ENCODE data around the gene ESR1. TPM values are rescaled to one million over a fixed set of nuclear protein-coding genes. Genes with fewer than 3 reads are reported as not detected.

The ESR1 gene
- polyA plus RNA-seq, 1 donor (not counting 4 experiments of a cell fraction or from before 2014, with no cell fraction given): 0.22 TPM

GRCh38 chr6:152034631-152035030 lies 227.1 kb downstream of the ESR1 start:
- H3K4me3 ChIP-seq (ENCODE audit: control insufficient read depth in 2 of 3, extremely low read depth in 1 of 3, insufficient read depth in 2 of 3, low read depth in 1 of 3, low read length in 3 of 3): no peak overlapping the region
- DNase-seq (ENCODE audit: low read depth, low spot score) (no peak), FAIRE-seq (no peak)
- TF ChIP-seq EZH2 (IDR thresholded peaks at IDR 0.05; ENCODE audit: low read length): no peak
- TF ChIP-seq CTCF (optimal IDR thresholded peaks at IDR 0.05 in 1 of 3, IDR thresholded peaks at IDR 0.05 in 1 of 3, conservative IDR thresholded peaks at IDR 0.05 in 1 of 3; ENCODE audit: extremely low read depth in 1 of 3, insufficient read depth in 2 of 3, low read length in 3 of 3): no peak
- H3K4me2 ChIP-seq (ENCODE audit: control insufficient read depth, extremely low read depth, insufficient read depth, low read depth, low read length): no peak overlapping the region
- H3K9ac ChIP-seq (ENCODE audit: control insufficient read depth, extremely low read depth, insufficient read depth, low read length): no peak overlapping the region
- no peaks in the 10 kb centered on the region for H3K27me3 ChIP-seq (ENCODE audit: control insufficient read depth, extremely low read depth, insufficient read depth, low read length)
- dilution Hi-C loops (cut with MboI; ENCODE audit: extremely low pct_ligation_motif_present, low sequenced_read_pairs): no loop called here
- no peaks in the 10 kb centered on the region for H3K9me1 ChIP-seq (ENCODE audit: control insufficient read depth, extremely low read depth, insufficient read depth, low read length)
- H3K36me3 ChIP-seq (ENCODE audit: control insufficient read depth in 2 of 2, extremely low read depth in 1 of 2, insufficient read depth in 2 of 2, low read length in 2 of 2): no peaks in the 10 kb centered on the region
- no peak overlapping the region for H3K27ac ChIP-seq (ENCODE audit: control insufficient read depth, insufficient read depth, low read length)
- H3K79me2 ChIP-seq (ENCODE audit: control insufficient read depth, insufficient read depth, low read length): no peaks in the 10 kb centered on the region
- no peaks in the 10 kb centered on the region for H3K4me1 ChIP-seq (ENCODE audit: control insufficient read depth, extremely low read depth, insufficient read depth, low read length)
- no peaks in the 10 kb centered on the region for H3K9me3 ChIP-seq (ENCODE audit: control insufficient read depth, low read depth, low read length)
- no peak overlapping the region for H2AFZ ChIP-seq (ENCODE audit: control insufficient read depth, low read length)
- no peaks in the 10 kb centered on the region for H4K20me1 ChIP-seq (ENCODE audit: control insufficient read depth, extremely low read depth, insufficient read depth, low read length)

GRCh38 chr6:152046118-152046517 lies 238.6 kb downstream of the ESR1 start:
- no peaks in the 10 kb centered on the region for H4K20me1 ChIP-seq (ENCODE audit: control insufficient read depth, extremely low read depth, insufficient read depth, low read length)
- no peak overlapping the region for H3K4me2 ChIP-seq (ENCODE audit: control insufficient read depth, extremely low read depth, insufficient read depth, low read depth, low read length)
- dilution Hi-C loops (cut with MboI; ENCODE audit: extremely low pct_ligation_motif_present, low sequenced_read_pairs): no loop called here
- no peak for FAIRE-seq
- H3K79me2 ChIP-seq (ENCODE audit: control insufficient read depth, insufficient read depth, low read length): no peaks in the 10 kb centered on the region
- no peak overlapping the region for H3K4me3 ChIP-seq (ENCODE audit: control insufficient read depth in 2 of 3, extremely low read depth in 1 of 3, insufficient read depth in 2 of 3, low read depth in 1 of 3, low read length in 3 of 3)
- no peak overlapping the region for H3K27ac ChIP-seq (ENCODE audit: control insufficient read depth, insufficient read depth, low read length)
- H2AFZ ChIP-seq (ENCODE audit: control insufficient read depth, low read length): no peak overlapping the region
- H3K9me1 ChIP-seq (ENCODE audit: control insufficient read depth, extremely low read depth, insufficient read depth, low read length): no peaks in the 10 kb centered on the region
- H3K36me3 ChIP-seq (ENCODE audit: control insufficient read depth in 2 of 2, extremely low read depth in 1 of 2, insufficient read depth in 2 of 2, low read length in 2 of 2): no peaks in the 10 kb centered on the region
- no peak for DNase-seq (ENCODE audit: low read depth, low spot score)
- H3K9me3 ChIP-seq (ENCODE audit: control insufficient read depth, low read depth, low read length): no peaks in the 10 kb centered on the region
- TF ChIP-seq EZH2 (IDR thresholded peaks at IDR 0.05; ENCODE audit: low read length) (no peak), CTCF (optimal IDR thresholded peaks at IDR 0.05 in 1 of 3, IDR thresholded peaks at IDR 0.05 in 1 of 3, conservative IDR thresholded peaks at IDR 0.05 in 1 of 3; ENCODE audit: extremely low read depth in 1 of 3, insufficient read depth in 2 of 3, low read length in 3 of 3) (no peak)
- H3K27me3 ChIP-seq (ENCODE audit: control insufficient read depth, extremely low read depth, insufficient read depth, low read length): no peaks in the 10 kb centered on the region
- no peaks in the 10 kb centered on the region for H3K4me1 ChIP-seq (ENCODE audit: control insufficient read depth, extremely low read depth, insufficient read depth, low read length)
- H3K9ac ChIP-seq (ENCODE audit: control insufficient read depth, extremely low read depth, insufficient read depth, low read length): no peak overlapping the region

Data from keratinocyte (primary cell).